Psoas muscle (tissue), 8 donors: Measurements from ENCODE around the gene HDGF. TPM values are rescaled to one million over a fixed set of nuclear protein-coding genes. Genes with fewer than 3 reads are reported as not detected.
A peak's percentile ranks its signal among the peaks of the same experiment; 100 is the strongest.

Experiments
- ATAC-seq, 4 donors: fragments of 200-7000 bp; cut with Tn5 transposase; one replicate each; pipeline ENCODE4 v1.9.1; 2020; ENCODE audit warnings: moderate library complexity in 3 of 4, mild to moderate bottlenecking in 2 of 4
- DNase-seq, 2 donors: peaks; one replicate each; pipeline ENCODE4 v3.0.0-alpha.2; 2020
- H3K27ac ChIP-seq: fragments of 200-600 bp; one replicate; pipeline ENCODE4 v1.8.0; 2022
- H3K27me3 ChIP-seq, 3 donors: fragments of 200-600 bp in 1 of 3; one replicate each; pipeline versions ENCODE4 v1.6.1 to v1.8.0; 2013 to 2022; ENCODE audit warnings: low read length in 2 of 3, mild to moderate bottlenecking in 2 of 3, moderate library complexity in 1 of 3; ENCODE audit not compliant: insufficient read depth in 3 of 3
- H3K36me3 ChIP-seq, 2 donors: fragments of 200-600 bp in 1 of 2; one replicate each; pipeline versions ENCODE4 v1.6.1 to v1.8.0; 2013 to 2022; ENCODE audit warnings: low read depth in 1 of 2, mild to moderate bottlenecking in 1 of 2, moderate library complexity in 1 of 2; ENCODE audit not compliant: insufficient read depth in 1 of 2
- H3K4me1 ChIP-seq: fragments of 200-600 bp; one replicate; pipeline ENCODE4 v1.8.0; 2022
- H3K4me3 ChIP-seq: fragments of 200-600 bp; one replicate; pipeline ENCODE4 v1.8.0; 2022; ENCODE audit warnings: mild to moderate bottlenecking
- H3K9me3 ChIP-seq: fragments of 200-600 bp; one replicate; pipeline ENCODE4 v1.8.0; 2022
- CTCF ChIP-seq: fragments of 200-600 bp; IDR thresholded peaks from one replicate; pipeline ENCODE4 v1.8.0; 2022; ENCODE audit warnings: antibody characterized with exemption
- WGBS, 3 donors: extraction: QIAGEN DNeasy Blood & Tissue Kit; methylation state at CpG; one replicate each; pipeline versions ENCODE4 v1.1.6 to v1.1.7; 2013; 5-methylcytosine and 5-hydroxymethylcytosine counted together
- intact Hi-C, 2 donors: fragments of 100-400 bp; cut with DNase I; formaldehyde crosslinking; loops; one replicate each; pipeline versions ENCODE4 v1.11.0 to v1.14.2; 2022
- polyA plus RNA-seq, 3 donors: library from polyadenylated mRNA; stranded (reverse); fragments of 200-250 nt; gene quantifications; one replicate each; pipeline ENCODE4 v1.2.3, GENCODE V29; 2013
- total RNA-seq, 4 donors: library from RNA; stranded (reverse); fragmentation: NEBNext Ultra II Directional in 2 of 4; extraction: Animal tissue kit (Norgen Biotek cat#: 25700) in 2 of 4; gene quantifications; one replicate each; pipeline versions ENCODE4 v1.2.1 to v1.2.4, GENCODE V29; 2021 to 2023
- donor health status: healthy with polysubstance abuse.
- donor health status: DM: no; HTN: no; CAD: no; lungs with moderate emphysema.
- donor health status: Bipolar disorder and iron deficiency.
- donor health status: healthy.
- donor health status: DM: yes; HTN: yes; CAD: no.
- donor health status: DM: no; HTN: no; CAD: no.
- donor health status: DM: no; HTN: no; CAD: no.
- donor health status: DM: yes; HTN: yes; CAD: no.

The HDGF gene
- total and polyA plus RNA-seq, 7 donors = 161 to 367 (median 198) TPM

- H3K27me3 ChIP-seq = no peaks in the 10 kb centered on the region
- no peak for TF ChIP-seq CTCF
- DNase-seq = no peak
- intact Hi-C loops = no loop called here
- H3K9me3 ChIP-seq = no peaks in the 10 kb centered on the region
- H3K36me3 ChIP-seq = peaks cover 0 to 12% of the 10 kb centered on the region in 2 donors
- WGBS, 3 donors = 79 to 86% (median 85%) methylated on average over 5 of the region's 5 CpGs
- H3K27ac ChIP-seq = no peak overlapping the region
- peaks cover 49% of the 10 kb centered on the region for H3K4me1 ChIP-seq
- ATAC-seq = peak in 3 of 4 donors; percentile 29 to 34 (median 30)
- H3K4me3 ChIP-seq = no peak overlapping the region
Observed at GRCh38 chr1:156775799-156776198, 24.3 kb upstream of the HDGF start.

- Histone ChIP-seq H3K27ac (no peak overlapping the region), H3K9me3 (no peaks in the 10 kb centered on the region), H3K36me3 (peaks cover 0 to 19% of the 10 kb centered on the region in 2 donors), H3K27me3 (no peaks in the 10 kb centered on the region), H3K4me1 (peaks cover 66% of the 10 kb centered on the region), H3K4me3 (no peak overlapping the region)
- ATAC-seq (no peak), DNase-seq (no peak)
- intact Hi-C loops = no loop called here
- 91 to 92% (median 91%) methylated on average over 3 of the region's 3 CpGs for WGBS, 3 donors
- no peak for TF ChIP-seq CTCF
Observed at GRCh38 chr1:156773607-156774006, 22.1 kb upstream of the HDGF start.

- Histone ChIP-seq H3K9me3 (no peaks in the 10 kb centered on the region), H3K27ac (no peak overlapping the region), H3K36me3 (peaks cover 0 to 19% of the 10 kb centered on the region in 2 donors), H3K4me1 (peaks cover 69% of the 10 kb centered on the region), H3K27me3 (no peaks in the 10 kb centered on the region), H3K4me3 (no peak overlapping the region)
- WGBS, 3 donors = 41 to 49% (median 43%) methylated on average over 9 of the region's 9 CpGs
- no peak for TF ChIP-seq CTCF
- no peak for ATAC-seq
- no peak for DNase-seq
- intact Hi-C loops = no loop called here
Observed at GRCh38 chr1:156772728-156773497, 21.4 kb upstream of the HDGF start.

GRCh38 chr1:156772222-156772621 is 20.7 kb upstream of the HDGF start:
- ATAC-seq (no peak), DNase-seq (no peak)
- intact Hi-C loops = no loop called here
- Histone ChIP-seq H3K36me3 (peaks cover 0 to 19% of the 10 kb centered on the region in 2 donors), H3K9me3 (no peaks in the 10 kb centered on the region), H3K27me3 (no peaks in the 10 kb centered on the region), H3K27ac (no peak overlapping the region), H3K4me1 (peaks cover 65% of the 10 kb centered on the region), H3K4me3 (no peak overlapping the region)
- no peak for TF ChIP-seq CTCF
- WGBS, 3 donors = 76 to 96% (median 81%) methylated on average over 3 of the region's 3 CpGs
